A549 (cell line): ENCODE data around the gene LNPK. TPM values are rescaled to one million over a fixed set of nuclear protein-coding genes. Genes with fewer than 3 reads are reported as not detected.

Experiments
- ATAC-seq, 2 experiments: fragments of 200-7000 bp in 1 of 2; fragments of >200 bp in 1 of 2; cut with Nextera tagmentation in 1 of 2; cut with Tn5 transposase in 1 of 2; 3 replicates each; pipeline versions ENCODE4 v1.8.0 to v1.9.1; 2018 to 2020; ENCODE audit warnings: mild to moderate bottlenecking in 1 of 2, moderate library complexity in 1 of 2
- CTCF ChIA-PET: fragments of 300-600 bp; sonication (Branson Sonifier 250); formaldehyde crosslinking; extraction: SDS; loops from one replicate; lab custom pipeline; 2021; ENCODE audit warnings: antibody characterized with exemption, inconsistent platforms; lab: Yijun Ruan, JAX
- POLR2A ChIA-PET: fragments of 350-600 bp; formaldehyde crosslinking; extraction: SDS; loops from one replicate; lab custom pipeline; 2021; ENCODE audit warnings: antibody characterized with exemption, inconsistent platforms; lab: Yijun Ruan, JAX
- DNase-seq, 2 experiments: peaks; one replicate each; pipeline versions ENCODE4 v3.0.0 to v3.0.0-alpha.2; 2011 to 2016; ENCODE audit warnings: low read depth in 1 of 2, low spot score in 1 of 2
- FAIRE-seq: peaks from 2 replicates; lab custom pipeline; 2011; peaks lifted over from hg19 to GRCh38; lab: Jason Lieb, UNC
- H3K27ac ChIP-seq, 2 experiments: fragments of >200 bp; sonication (Bioruptor Twin); formaldehyde crosslinking; 3 replicates each; pipeline ENCODE4 v1.5.1; 2016 to 2017
- H3K4me1 ChIP-seq: fragments of >200 bp; sonication (Bioruptor Twin); formaldehyde crosslinking; 3 replicates; pipeline ENCODE4 v1.6.1; 2016
- H3K4me2 ChIP-seq: fragments of >200 bp; sonication (Bioruptor Twin); formaldehyde crosslinking; 3 replicates; pipeline ENCODE4 v1.6.1; 2016
- H3K4me3 ChIP-seq: fragments of >200 bp; sonication (Bioruptor Twin); formaldehyde crosslinking; 3 replicates; pipeline ENCODE4 v1.5.1; 2016
- H3K9me3 ChIP-seq: fragments of >200 bp; sonication (Bioruptor Twin); formaldehyde crosslinking; 3 replicates; pipeline ENCODE4 v1.6.1; 2016
- CEBPB ChIP-seq, 2 experiments: fragments of >200 bp in 1 of 2; sonication (Bioruptor Twin) in 1 of 2; formaldehyde crosslinking in 1 of 2; IDR thresholded peaks; 2 replicates each; pipeline ENCODE4 v1.6.1; 2012 to 2016
- CHD2 ChIP-seq: fragments of 150-350 bp; IDR thresholded peaks from 2 replicates; pipeline ENCODE4 v1.6.1; 2014; ENCODE audit warnings: low read length; ENCODE audit not compliant: partially characterized antibody
- EHF ChIP-seq: fragments of 250-450 bp; sonication (Bioruptor Pico); IDR thresholded peaks from 2 replicates; pipeline ENCODE4 v1.5.0; 2020; ENCODE audit warnings: mild to moderate bottlenecking
- ESRRA ChIP-seq: fragments of 150-350 bp; IDR thresholded peaks from 2 replicates; pipeline ENCODE4 v1.6.1; 2014; ENCODE audit warnings: mild to moderate bottlenecking, low read length, borderline replicate concordance
- FOSB ChIP-seq: fragments of 250-450 bp; sonication (Bioruptor Pico); IDR thresholded peaks from 2 replicates; pipeline ENCODE4 v1.5.0; 2020; ENCODE audit warnings: mild to moderate bottlenecking, moderate library complexity
- HDAC2 ChIP-seq: fragments of 200-600 bp; sonication (generic); IDR thresholded peaks from 2 replicates; pipeline ENCODE4 v1.6.1; 2016
- HOXA7 ChIP-seq: fragments of 250-450 bp; sonication (Bioruptor Pico); IDR thresholded peaks from 2 replicates; pipeline ENCODE4 v1.5.0; 2020; ENCODE audit warnings: mild to moderate bottlenecking, moderate library complexity
- HOXB5 ChIP-seq: fragments of 250-450 bp; sonication (Bioruptor Pico); IDR thresholded peaks from 2 replicates; pipeline ENCODE4 v1.5.0; 2020; ENCODE audit warnings: mild to moderate bottlenecking, moderate library complexity
- JUNB ChIP-seq: fragments of >200 bp; sonication (Bioruptor Twin); formaldehyde crosslinking; IDR thresholded peaks from 2 replicates; pipeline ENCODE4 v1.6.1; 2016
- KDM5A ChIP-seq: fragments of 200-600 bp; sonication (generic); IDR thresholded peaks from 2 replicates; pipeline ENCODE4 v1.6.1; 2016; ENCODE audit warnings: antibody characterized with exemption, mild to moderate bottlenecking
- NFE2L2 ChIP-seq: fragments of 150-350 bp; conservative IDR thresholded peaks from 2 replicates; pipeline ENCODE4 v1.6.1; 2014; ENCODE audit warnings: low read length
- NPAS2 ChIP-seq: fragments of 250-450 bp; sonication (Bioruptor Pico); IDR thresholded peaks from 2 replicates; pipeline ENCODE4 v1.8.0; 2022; ENCODE audit warnings: mild to moderate bottlenecking, moderate library complexity, borderline replicate concordance
- NR3C1 ChIP-seq: fragments of >200 bp; sonication (Bioruptor Twin); formaldehyde crosslinking; IDR thresholded peaks from 3 replicates; pipeline ENCODE4 v1.6.1; 2017
- POLR2A ChIP-seq: IDR thresholded peaks from 2 replicates; pipeline ENCODE4 v1.6.1; 2012; ENCODE audit warnings: mild to moderate bottlenecking, low read length
- RNF2 ChIP-seq: fragments of 200-600 bp; sonication (generic); IDR thresholded peaks from 2 replicates; pipeline ENCODE4 v1.6.1; 2016; ENCODE audit warnings: low read depth, mild to moderate bottlenecking, antibody characterized with exemption, moderate library complexity, borderline replicate concordance
- TFCP2L1 ChIP-seq: fragments of 250-450 bp; sonication (Bioruptor Pico); IDR thresholded peaks from 2 replicates; pipeline ENCODE4 v1.5.0; 2021; ENCODE audit warnings: mild to moderate bottlenecking
- ZFP36 ChIP-seq: fragments of 450-650 bp; IDR thresholded peaks from 2 replicates; pipeline ENCODE4 v1.6.1; 2014; ENCODE audit warnings: borderline replicate concordance; ENCODE audit not compliant: partially characterized antibody
- WGBS: methylation state at CpG from one replicate; pipeline ENCODE4 v1.1.6; 2017; ENCODE audit errors: missing lambda C conversion rate; 5-methylcytosine and 5-hydroxymethylcytosine counted together
- polyA plus RNA-seq, 4 experiments: library from polyadenylated mRNA; depleted of rRNA in 3 of 4; stranded (reverse); fragments of >200 nt; fragmentation: RNase III in 1 of 4; extraction: RNeasy Plus Mini Kit Qiagen cat#74134 plus additional on column Dnase treatment in 1 of 4; gene quantifications; 2 replicates in 3 of 4; 3 replicates in 1 of 4; pipeline ENCODE4 v1.2.3, GENCODE V29; 2011 to 2017
- TF ChIP-seq, protein P1 (sequence below): fragments of 250-450 bp; sonication (Bioruptor Pico); IDR thresholded peaks from 2 replicates; pipeline ENCODE4 v1.5.0; 2020; ENCODE audit warnings: low read depth, mild to moderate bottlenecking, moderate library complexity
- TF ChIP-seq, protein P2 (sequence below): fragments of >200 bp; sonication (Bioruptor Twin); formaldehyde crosslinking; IDR thresholded peaks from 2 replicates; pipeline ENCODE4 v1.6.1; 2016
- TF ChIP-seq, protein P3 (sequence below): fragments of 200-600 bp; sonication (generic); IDR thresholded peaks from 2 replicates; pipeline ENCODE4 v1.6.1; 2016; ENCODE audit warnings: antibody characterized with exemption, mild to moderate bottlenecking, moderate library complexity
- TF ChIP-seq, protein P4 (sequence below): IDR thresholded peaks from 2 replicates; pipeline ENCODE4 v1.6.1; 2012; ENCODE audit warnings: low read depth, borderline replicate concordance
- TF ChIP-seq, protein P5 (sequence below): fragments of >200 bp; sonication (Bioruptor Twin); formaldehyde crosslinking; IDR thresholded peaks from 3 replicates; pipeline ENCODE4 v1.6.1; 2016

LNPK gene
- polyA plus RNA-seq, 2 of the 4 experiments (the other 2 are of a cell fraction), result 13.1 to 24.7 TPM

DNA sequence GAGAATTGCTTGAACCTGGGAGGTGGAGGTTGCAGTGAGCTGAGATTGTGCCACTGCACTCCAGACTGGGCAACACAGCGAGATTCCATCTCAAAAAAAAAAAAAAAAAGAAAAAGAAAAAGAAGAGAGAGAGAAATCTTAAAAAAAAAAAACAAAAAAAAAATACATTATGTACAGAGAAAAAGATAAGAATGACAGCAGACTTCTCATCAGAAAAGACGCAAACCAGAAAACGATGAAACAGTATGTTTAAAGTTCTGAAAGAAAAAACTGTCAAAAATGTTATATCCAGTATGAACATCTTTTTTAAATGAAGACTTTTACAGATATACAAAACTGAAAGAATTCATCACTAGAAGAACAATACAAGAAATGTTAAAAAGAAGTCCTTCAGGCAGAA, 60.4 kb downstream of the LNPK start:
- no peak overlapping the region for H3K27ac ChIP-seq
- no peak overlapping the region for H3K4me3 ChIP-seq
- no peak for FAIRE-seq
- CTCF ChIA-PET, result no interaction called here
- ATAC-seq, result no peak
- H3K9me3 ChIP-seq, result peaks cover 5% of the 10 kb centered on the region; the same call in 1 of the 3 replicates
- no peaks in the 10 kb centered on the region for H3K4me1 ChIP-seq
- no peak for DNase-seq
- TF ChIP-seq HOXA7 (CRISPR knock-in tag), result no peak
- TF ChIP-seq JUNB, result no peak
- no peak for TF ChIP-seq RNF2
- no peak for TF ChIP-seq NR3C1
- no peak for TF ChIP-seq EHF (CRISPR knock-in tag)
- TF ChIP-seq, protein P1, sequence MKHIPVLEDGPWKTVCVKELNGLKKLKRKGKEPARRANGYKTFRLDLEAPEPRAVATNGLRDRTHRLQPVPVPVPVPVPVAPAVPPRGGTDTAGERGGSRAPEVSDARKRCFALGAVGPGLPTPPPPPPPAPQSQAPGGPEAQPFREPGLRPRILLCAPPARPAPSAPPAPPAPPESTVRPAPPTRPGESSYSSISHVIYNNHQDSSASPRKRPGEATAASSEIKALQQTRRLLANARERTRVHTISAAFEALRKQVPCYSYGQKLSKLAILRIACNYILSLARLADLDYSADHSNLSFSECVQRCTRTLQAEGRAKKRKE, result no peak
- no peak for TF ChIP-seq HDAC2
- TF ChIP-seq TFCP2L1, result no peak
- TF ChIP-seq, protein P2, sequence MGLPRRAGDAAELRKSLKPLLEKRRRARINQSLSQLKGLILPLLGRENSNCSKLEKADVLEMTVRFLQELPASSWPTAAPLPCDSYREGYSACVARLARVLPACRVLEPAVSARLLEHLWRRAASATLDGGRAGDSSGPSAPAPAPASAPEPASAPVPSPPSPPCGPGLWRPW, result no peak
- TF ChIP-seq, all 56 proteins: peak for 0
- WGBS, result 94% methylated on average over 3 of the region's 3 CpGs
- POLR2A ChIA-PET, result interaction anchor here (0.7 kb wide), 1 partner anchor 369 kb away, joined by 3 read pairs; no protein-coding TSS in a partner anchor
- H3K4me2 ChIP-seq, result no peak overlapping the region

DNA sequence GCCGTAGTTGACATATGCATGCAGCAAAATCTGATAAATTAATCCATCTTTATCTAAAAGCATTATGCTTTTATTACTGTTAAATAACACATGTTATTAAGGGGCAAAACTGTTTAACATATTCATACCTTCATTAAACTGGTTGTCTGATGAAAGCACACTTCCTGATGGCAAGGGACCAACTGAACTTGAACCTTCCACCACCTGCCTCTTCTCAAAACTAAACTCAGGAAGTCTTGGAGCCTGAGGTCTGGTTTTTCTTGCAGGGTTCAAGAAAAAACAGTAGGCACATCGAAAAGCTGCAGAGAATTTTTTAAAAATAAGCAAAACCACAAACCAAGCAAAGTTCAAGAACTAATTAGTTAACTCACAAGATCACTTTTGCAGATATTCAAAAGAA, 64.9 kb downstream of the LNPK start:
- no peak overlapping the region for H3K4me2 ChIP-seq
- CTCF ChIA-PET, result no interaction called here
- no peak overlapping the region for H3K4me3 ChIP-seq
- WGBS, result 74% methylated on average over 2 of the region's 2 CpGs
- no peak for ATAC-seq
- FAIRE-seq, result no peak
- no peak overlapping the region for H3K27ac ChIP-seq
- peaks cover 5% of the 10 kb centered on the region; the same call in 1 of the 3 replicates for H3K9me3 ChIP-seq
- no peak for DNase-seq
- no peak for TF ChIP-seq CHD2
- POLR2A ChIA-PET, result no interaction called here
- H3K4me1 ChIP-seq, result no peaks in the 10 kb centered on the region

DNA sequence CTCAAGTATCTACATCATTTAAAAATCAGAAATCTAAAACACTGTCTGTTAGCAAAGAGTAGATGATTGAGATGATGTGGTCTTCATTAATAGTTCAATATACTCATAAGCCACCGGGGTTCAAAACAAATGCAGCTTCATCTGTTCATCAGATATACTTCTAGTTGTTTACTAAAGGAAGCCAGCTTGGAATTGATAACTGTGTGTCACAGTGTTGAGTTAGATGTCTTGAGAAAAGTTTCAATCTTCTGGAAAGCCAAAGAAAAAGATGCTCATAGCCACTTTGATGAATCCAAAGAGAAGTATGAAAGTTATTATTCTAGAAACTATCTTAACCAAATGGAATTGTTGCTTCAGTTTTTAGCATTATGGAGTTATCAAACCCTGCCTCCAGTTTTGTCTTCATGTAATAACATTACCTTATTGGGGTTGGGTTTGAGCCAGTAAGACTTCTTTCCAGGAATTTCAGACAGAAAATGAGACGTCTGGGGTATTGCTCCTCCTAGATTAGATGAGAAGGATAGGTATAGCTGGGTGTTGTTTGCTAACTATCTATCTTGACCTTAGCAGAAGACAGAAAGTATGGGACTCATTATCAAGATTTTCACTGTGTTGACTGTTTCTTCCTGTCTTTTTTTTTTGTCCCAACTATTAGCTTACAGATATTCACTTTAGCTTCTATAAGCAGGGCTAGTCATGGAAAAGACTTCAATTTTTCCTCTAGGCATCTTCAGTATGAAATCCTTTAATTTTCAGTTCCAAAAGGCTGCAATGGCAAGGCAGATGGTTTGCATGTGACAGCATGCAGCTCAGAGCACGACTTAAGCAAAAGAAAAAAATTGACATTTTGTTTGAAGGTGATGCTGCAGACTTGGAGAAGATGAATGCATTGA, 66.5 kb downstream of the LNPK start:
- ChIA-PET CTCF (no interaction called here), POLR2A (no interaction called here)
- no peak for DNase-seq
- no peak for FAIRE-seq
- no peaks in the 10 kb centered on the region for H3K4me1 ChIP-seq
- H3K4me2 ChIP-seq, result no peak overlapping the region
- 82% methylated on average over 3 of the region's 3 CpGs for whole genome bisulfite sequencing
- no peaks in the 10 kb centered on the region for H3K9me3 ChIP-seq
- H3K27ac ChIP-seq, result no peak overlapping the region
- H3K4me3 ChIP-seq, result no peak overlapping the region
- TF ChIP-seq HOXB5 (CRISPR knock-in tag), result no peak
- no peak for TF ChIP-seq FOSB
- no peak for TF ChIP-seq CEBPB (IDR thresholded peaks at IDR 0.05)
- TF ChIP-seq ESRRA, result no peak
- TF ChIP-seq, protein P3, sequence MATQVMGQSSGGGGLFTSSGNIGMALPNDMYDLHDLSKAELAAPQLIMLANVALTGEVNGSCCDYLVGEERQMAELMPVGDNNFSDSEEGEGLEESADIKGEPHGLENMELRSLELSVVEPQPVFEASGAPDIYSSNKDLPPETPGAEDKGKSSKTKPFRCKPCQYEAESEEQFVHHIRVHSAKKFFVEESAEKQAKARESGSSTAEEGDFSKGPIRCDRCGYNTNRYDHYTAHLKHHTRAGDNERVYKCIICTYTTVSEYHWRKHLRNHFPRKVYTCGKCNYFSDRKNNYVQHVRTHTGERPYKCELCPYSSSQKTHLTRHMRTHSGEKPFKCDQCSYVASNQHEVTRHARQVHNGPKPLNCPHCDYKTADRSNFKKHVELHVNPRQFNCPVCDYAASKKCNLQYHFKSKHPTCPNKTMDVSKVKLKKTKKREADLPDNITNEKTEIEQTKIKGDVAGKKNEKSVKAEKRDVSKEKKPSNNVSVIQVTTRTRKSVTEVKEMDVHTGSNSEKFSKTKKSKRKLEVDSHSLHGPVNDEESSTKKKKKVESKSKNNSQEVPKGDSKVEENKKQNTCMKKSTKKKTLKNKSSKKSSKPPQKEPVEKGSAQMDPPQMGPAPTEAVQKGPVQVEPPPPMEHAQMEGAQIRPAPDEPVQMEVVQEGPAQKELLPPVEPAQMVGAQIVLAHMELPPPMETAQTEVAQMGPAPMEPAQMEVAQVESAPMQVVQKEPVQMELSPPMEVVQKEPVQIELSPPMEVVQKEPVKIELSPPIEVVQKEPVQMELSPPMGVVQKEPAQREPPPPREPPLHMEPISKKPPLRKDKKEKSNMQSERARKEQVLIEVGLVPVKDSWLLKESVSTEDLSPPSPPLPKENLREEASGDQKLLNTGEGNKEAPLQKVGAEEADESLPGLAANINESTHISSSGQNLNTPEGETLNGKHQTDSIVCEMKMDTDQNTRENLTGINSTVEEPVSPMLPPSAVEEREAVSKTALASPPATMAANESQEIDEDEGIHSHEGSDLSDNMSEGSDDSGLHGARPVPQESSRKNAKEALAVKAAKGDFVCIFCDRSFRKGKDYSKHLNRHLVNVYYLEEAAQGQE, result no peak
- no peak for TF ChIP-seq EHF (CRISPR knock-in tag)
- no peak for TF ChIP-seq NFE2L2
- TF ChIP-seq ZFP36, result no peak
- no peak for TF ChIP-seq NPAS2 (CRISPR knock-in tag)
- TF ChIP-seq, protein P2, result no peak
- TF ChIP-seq, protein P4, sequence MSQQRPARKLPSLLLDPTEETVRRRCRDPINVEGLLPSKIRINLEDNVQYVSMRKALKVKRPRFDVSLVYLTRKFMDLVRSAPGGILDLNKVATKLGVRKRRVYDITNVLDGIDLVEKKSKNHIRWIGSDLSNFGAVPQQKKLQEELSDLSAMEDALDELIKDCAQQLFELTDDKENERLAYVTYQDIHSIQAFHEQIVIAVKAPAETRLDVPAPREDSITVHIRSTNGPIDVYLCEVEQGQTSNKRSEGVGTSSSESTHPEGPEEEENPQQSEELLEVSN, result no peak
- TF ChIP-seq, protein P5, sequence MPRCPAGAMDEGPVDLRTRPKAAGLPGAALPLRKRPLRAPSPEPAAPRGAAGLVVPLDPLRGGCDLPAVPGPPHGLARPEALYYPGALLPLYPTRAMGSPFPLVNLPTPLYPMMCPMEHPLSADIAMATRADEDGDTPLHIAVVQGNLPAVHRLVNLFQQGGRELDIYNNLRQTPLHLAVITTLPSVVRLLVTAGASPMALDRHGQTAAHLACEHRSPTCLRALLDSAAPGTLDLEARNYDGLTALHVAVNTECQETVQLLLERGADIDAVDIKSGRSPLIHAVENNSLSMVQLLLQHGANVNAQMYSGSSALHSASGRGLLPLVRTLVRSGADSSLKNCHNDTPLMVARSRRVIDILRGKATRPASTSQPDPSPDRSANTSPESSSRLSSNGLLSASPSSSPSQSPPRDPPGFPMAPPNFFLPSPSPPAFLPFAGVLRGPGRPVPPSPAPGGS, result no peak
- no peak for TF ChIP-seq KDM5A
- TF ChIP-seq POLR2A, result no peak
- no peak for ATAC-seq
